HG02870 (cell line): ENCODE data around the gene CNOT4.
"Not testable (repeated sequence)": the region's sequence is repeated elsewhere in the genome, so short reads cannot be mapped to it uniquely, and the experiment has no call there.

Experiments
- ATAC-seq: cut with Tn5 transposase; IDR thresholded peaks from one replicate; pipeline ENCODE4 v1.9.1; 2021; ENCODE audit warnings: mild to moderate bottlenecking, moderate library complexity; ENCODE audit not compliant: unreplicated experiment

Gene CNOT4

DNA sequence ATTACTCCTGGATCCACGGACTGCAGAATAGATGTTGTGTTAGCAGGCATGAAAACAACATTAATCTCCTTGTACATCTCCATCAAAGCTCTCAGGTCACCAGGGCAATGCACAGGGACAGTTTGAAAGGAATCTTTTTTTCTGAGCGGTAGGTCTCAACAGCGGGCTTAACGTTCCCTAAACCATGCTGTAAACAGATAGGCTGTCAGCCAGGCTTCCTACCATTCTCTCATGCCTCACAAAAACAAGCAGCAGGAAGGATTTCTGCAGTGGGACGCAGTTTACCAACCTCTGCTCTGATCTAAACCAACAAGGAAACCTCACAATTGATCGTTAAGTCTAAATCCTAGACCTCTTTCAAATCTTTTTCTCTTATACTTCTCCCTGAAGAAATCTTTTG is 50.8 kb downstream of the CNOT4 start:
- ATAC-seq: no peak

GRCh38 chr7:135454060-135454459 is 55.8 kb downstream of the CNOT4 start:
- ATAC-seq: peak; percentile 90

DNA sequence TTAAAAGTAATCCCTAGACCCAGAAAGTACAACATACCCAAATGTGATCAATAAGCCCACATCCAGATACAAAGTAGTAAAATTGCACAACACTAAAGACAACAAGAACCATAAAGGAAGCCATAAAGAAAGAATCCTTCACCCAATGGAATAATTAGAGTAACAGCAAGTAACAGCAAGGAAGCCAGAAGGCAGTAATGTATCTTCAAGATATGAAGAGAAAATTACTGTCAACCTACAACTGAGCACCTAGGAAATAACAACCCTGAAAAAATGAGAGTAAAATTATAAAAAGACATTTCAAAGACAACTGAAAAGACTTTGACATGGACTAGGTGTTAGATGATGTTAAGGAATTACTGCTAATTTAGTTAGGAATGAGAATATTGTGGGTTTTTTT is 60.5 kb downstream of the CNOT4 start:
- no peak for ATAC-seq

- no peak for ATAC-seq
Observed at GRCh38 chr7:135448753-135449152, 61.1 kb downstream of the CNOT4 start.

DNA sequence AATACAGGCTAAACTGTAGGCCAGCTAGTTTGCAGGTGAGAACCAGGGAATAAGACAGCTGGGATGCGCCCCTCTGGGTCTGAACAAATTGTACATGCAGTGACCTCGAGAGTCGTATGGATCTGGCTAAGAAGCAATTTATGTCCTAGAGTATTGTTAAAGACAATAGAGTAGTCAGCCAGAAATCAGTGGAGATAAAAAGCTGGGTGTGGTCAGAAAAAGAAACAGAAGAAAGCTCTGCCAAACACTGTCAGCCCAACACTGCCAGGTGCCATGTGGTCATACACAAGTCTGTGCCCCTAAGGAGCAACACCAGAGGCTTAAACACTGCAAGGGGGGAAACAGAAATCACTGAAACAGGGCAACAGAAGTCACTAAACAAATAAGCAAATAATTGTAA is 62.2 kb downstream of the CNOT4 start:
- ATAC-seq: no peak

DNA sequence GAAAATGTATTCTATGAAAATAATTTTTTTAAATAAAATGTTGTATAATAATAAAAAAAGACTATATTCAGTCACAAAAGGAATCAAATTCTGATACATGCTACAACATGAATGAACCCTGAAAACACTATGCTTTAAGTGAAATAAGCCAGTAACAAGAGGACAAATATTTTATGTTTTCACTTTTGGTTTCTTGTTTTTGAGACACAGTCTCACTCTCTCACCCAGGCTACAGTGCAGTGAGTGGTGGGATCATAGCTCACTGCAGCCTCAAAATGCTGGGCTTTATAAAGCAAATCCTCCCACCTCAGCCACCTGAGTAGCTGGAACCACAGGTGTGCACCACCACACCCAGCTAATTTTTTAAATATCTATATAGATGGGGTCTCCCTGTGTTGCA is 64.2 kb downstream of the CNOT4 start:
- ATAC-seq: no peak

- ATAC-seq: not testable (repeated sequence)
Observed at GRCh38 chr7:135445266-135445665, 64.6 kb downstream of the CNOT4 start.

- ATAC-seq: no peak
Observed at GRCh38 chr7:135441791-135442190, 68.1 kb downstream of the CNOT4 start.

DNA sequence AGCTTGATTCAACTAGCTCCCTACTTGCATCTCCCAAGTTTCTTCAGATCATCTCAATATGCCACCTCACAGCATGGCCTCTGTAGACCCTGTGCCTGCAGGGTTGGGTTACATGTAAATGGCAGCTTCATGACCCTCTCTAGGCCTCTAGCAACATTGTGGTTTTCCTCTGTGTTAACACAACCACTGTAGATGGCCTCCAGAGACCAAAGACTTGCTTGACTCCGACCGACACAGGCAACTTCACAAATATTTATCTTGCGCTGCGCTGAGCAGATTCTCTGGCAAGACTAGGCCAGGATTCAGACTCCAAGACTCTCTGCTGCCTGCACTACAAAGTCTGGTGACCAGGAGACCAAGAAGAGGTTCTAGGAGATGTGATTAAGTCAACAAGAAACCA is 75.9 kb downstream of the CNOT4 start:
- ATAC-seq: no peak

DNA sequence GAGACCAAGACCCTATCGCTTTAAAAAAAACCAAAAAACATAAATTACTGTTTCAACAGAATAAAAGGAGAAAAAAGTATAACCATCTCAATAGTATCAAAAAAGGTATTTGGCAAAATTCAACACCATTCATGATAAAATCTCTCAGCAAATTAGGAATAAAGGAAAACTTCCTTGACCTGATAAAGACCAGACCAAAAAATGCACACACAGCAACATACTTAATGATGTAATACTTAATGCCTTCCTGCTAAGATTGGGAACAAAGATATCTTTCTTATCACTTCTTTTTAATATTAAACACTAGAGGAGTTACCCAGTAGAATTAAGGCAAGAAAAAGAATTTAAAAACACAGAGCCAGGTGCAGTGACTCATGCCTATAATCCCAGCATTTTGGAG is 79.3 kb downstream of the CNOT4 start:
- ATAC-seq: no peak

DNA sequence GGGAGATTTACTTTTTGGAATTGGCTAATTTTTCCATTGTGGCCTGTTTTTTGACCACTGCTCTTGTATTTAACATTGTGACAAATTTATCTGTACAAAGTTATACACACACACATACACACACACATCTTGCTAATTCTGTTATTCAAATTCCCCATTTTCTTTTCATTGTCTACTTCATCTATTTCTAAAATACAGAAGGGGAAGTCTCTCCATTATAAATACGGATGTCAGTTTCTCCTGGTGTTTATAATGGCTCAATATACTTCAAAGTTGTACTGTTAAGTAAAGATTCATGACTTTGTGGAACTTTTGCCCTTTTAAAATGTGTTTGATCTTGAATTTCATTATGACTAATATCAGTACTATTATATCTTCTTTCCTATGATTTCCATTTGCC is 81.0 kb downstream of the CNOT4 start:
- no peak for ATAC-seq

- ATAC-seq: no peak
Observed at GRCh38 chr7:135428011-135428410, 81.9 kb downstream of the CNOT4 start.

- no peak for ATAC-seq
Observed at GRCh38 chr7:135427166-135427565, 82.7 kb downstream of the CNOT4 start.

GRCh38 chr7:135425036-135425435 is 84.9 kb downstream of the CNOT4 start:
- no peak for ATAC-seq

DNA sequence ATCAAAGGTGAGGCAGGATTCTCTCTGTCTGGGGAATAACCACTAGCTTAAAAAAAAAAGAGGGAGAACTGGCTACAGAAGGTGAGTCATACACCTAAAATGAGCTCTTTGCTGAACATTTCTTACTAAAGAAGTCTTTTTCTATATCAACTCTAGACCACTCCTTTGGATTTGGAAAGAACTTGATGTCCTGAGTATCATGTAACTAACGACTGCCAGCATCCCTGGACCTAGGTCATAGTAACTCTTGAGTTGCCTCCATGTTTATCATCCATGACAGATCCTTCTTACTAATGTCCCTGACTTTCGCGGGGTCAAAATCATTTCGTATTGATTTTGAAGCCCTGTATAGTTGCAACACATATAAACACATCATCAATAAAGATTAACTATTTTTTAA is 89.1 kb downstream of the CNOT4 start:
- ATAC-seq: no peak

DNA sequence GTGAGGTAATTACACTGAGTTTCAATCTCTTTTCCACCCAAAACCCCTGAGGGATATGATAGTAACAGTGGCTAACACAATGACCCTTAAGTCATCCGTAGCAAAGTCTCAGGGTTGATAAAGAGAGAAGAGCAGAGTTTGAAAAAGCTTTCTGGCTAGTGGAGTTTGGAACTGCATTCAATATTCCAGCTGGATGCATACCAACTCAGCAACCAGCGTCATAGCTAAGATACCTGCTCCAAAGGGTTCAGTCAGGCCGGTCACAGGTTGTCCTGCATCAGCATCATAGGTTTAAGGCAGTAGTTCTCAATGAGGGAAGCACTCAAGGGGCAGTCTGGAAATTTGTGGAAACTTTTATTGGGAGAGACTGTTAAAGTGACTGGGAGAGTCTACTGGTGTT is 93.5 kb downstream of the CNOT4 start:
- no peak for ATAC-seq

DNA sequence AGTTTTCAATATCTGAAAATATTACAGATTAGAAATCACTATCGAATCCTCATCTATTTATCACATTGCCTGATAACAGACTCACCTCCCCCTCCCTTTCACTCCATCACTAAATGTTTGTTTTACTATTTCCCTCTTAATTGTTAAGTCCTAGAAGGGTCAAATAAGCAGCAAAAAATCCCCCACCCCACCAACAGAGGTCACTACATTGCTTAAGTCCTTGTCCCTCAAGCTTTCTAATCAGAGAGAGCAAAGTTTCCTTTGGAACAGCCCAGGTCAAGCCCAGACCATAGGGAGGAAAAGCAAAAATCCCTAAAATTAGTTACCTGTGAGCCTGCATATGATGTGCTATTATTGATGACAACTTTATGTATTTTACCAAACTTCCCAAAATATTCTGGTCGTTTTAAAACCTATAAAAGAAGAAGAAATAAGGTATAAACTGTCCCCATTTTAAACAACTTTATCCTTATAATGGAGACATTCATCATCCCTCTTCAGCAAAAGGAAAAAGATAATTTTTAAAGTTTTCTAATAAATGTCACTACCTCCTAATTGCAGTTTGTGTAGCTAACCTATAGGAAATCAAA is 95.0 kb downstream of the CNOT4 start:
- ATAC-seq: no peak

DNA sequence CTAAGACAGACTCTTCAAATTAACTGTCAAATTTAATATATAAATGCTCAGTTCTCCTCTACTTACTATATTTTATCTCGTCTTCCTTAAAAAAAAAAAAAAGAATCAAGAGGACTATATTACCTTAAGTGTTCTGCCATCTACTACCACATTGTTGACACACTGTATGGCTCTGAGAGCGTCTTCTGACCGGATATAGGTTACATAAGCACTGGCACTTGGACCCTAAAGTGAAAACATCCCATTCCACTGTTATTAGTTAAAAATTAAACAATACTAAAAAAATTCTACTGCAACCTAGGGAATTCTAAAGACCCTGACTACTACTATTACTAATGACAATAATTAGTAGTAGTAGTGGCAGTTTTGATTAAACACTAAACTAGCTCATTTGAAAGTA is 95.7 kb downstream of the CNOT4 start:
- ATAC-seq: no peak

- ATAC-seq: no peak
Observed at GRCh38 chr7:135411098-135411497, 98.8 kb downstream of the CNOT4 start.

- ATAC-seq: no peak
Observed at GRCh38 chr7:135410543-135410942, 99.4 kb downstream of the CNOT4 start.

- no peak for ATAC-seq
Observed at GRCh38 chr7:135409845-135410542, 99.9 kb downstream of the CNOT4 start.

- ATAC-seq: no peak
Observed at GRCh38 chr7:135407884-135408283, 102.0 kb downstream of the CNOT4 start.

- ATAC-seq: no peak
Observed at GRCh38 chr7:135406918-135407317, 103.0 kb downstream of the CNOT4 start.
